Left renal cortex interstitium (tissue), 4 donors: ENCODE measurements around the gene RAET1G. TPM values are rescaled to one million over a fixed set of nuclear protein-coding genes. Genes with fewer than 3 reads are reported as not detected.
"Not testable (repeated sequence)": the region's sequence is repeated elsewhere in the genome, so short reads cannot be mapped to it uniquely, and the experiment has no call there.

Experiments used
- DNase-seq, 4 donors: peaks; one replicate each; pipeline ENCODE4 v3.0.0-alpha.2; 2013; ENCODE audit warnings: low read depth in 4 of 4, low spot score in 2 of 4, missing footprints in 1 of 4
- polyA plus RNA-seq, 4 donors: library from polyadenylated mRNA; unstranded; fragments of 120-200 nt; gene quantifications; one replicate each; pipeline ENCODE4 v1.2.1, GENCODE V29; 2013; ENCODE audit not compliant: insufficient read length in 4 of 4

Gene RAET1G
- polyA plus RNA-seq, 4 donors, result 0.90 to 1.8 (median 1.2) TPM

DNA sequence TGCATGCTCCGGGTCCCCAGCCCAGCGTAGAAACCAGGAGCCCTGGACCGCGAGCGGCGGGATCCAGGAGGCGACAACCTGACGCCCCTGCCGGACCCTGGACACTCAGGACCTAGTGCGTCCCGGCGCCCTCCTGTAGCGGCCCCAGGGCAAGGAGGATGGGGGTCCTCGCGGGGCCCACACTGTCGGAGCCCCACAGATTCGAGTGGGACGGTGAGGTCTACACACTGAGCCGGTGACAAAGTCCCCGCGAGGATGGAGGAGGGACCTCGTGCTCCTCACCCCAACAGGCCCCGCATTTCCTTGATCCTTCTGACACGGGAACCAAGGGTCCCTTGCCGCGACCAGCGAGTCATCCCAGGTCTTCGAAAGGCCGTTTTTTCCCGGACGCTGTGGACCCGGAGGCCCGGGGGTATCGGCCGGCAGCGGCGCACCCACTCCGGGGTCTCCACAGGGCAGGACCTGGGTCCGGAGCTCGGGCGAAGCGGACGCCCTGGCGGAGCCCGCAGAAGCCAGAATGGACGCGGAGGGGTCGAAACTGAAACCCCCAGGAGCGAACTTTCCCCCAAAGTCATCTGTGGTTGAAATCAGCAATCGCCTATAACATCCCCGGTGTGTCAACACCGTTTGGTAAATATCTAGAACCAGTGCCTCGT is 31.5 kb upstream of the RAET1G start:
- not testable (repeated sequence) for DNase-seq

- DNase-seq, result not testable (repeated sequence)
Measured at GRCh38 chr6:149953934-149954327, 31.0 kb upstream of the RAET1G start.

GRCh38 chr6:149953390-149953789 is 30.5 kb upstream of the RAET1G start:
- DNase-seq, result not testable (repeated sequence)

- no peak for DNase-seq
Measured at GRCh38 chr6:149951626-149952025, 28.7 kb upstream of the RAET1G start.

GRCh38 chr6:149951096-149951495 is 28.2 kb upstream of the RAET1G start:
- no peak for DNase-seq

- no peak for DNase-seq
Measured at GRCh38 chr6:149950423-149950822, 27.5 kb upstream of the RAET1G start.

GRCh38 chr6:149948616-149949015 is 25.7 kb upstream of the RAET1G start:
- no peak for DNase-seq

DNA sequence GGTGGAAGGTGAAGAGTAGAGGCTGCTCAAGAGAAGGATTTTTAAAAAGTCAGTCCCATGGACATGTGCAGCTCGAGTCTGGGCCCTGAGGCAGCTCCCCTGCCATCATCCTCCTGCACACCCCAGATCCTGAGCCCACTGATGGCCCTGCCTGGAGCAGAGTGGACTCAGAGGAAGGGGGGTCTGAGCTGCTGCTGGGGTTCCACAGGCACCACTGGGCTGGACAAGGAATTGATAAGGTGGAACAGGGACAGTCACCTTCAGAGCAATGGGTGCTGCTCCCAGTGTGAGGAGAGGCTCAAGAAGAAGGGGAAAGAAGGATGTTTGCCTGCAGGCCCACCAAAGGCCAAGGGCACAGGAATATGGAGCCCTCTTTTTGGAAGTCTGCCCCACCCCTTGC is 25.1 kb upstream of the RAET1G start:
- no peak for DNase-seq

- not testable (repeated sequence) for DNase-seq
Measured at GRCh38 chr6:149947533-149947932, 24.6 kb upstream of the RAET1G start.

DNA sequence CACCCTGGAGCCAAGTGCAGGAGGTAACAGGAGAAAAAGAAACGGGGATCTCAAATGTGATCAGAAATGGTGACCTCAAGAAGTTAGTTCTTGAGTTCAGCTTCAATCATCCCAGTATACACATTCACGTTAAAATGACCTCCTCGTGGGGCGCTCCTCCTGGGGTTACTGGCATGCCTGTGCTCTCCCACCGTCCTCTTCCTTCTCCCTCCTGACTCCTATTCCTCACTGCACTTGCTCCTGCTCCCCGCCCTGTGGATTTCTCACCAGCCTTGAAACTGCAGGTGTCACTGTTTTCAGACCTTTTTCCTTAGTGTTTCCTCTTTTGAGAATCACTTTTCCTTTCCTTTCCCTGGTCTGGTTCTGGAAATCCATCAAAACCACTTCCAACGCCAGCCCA is 23.7 kb upstream of the RAET1G start:
- not testable (repeated sequence) for DNase-seq

- not testable (repeated sequence) for DNase-seq
Measured at GRCh38 chr6:149945276-149945675, 22.4 kb upstream of the RAET1G start.

DNA sequence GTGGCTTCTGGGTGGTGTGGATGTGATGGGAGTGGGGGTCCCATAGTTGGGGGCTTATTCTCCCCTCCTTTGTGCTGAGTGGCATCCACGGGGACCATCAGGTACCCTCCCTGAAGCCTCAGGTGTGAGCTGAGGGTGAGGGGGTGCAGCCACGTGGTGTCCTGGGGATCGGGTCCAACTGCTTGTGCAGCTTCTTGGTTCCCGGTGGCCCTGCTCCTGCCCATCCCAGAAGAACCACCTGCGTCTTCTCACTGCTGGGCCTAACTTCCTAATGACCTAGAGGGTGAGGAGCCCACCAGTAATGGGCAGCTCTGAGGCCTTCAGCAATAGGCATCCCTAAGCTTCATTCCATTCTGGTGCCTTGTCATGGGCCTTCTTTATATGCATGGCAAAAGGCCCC is 20.4 kb upstream of the RAET1G start:
- DNase-seq, result not testable (repeated sequence)

DNA sequence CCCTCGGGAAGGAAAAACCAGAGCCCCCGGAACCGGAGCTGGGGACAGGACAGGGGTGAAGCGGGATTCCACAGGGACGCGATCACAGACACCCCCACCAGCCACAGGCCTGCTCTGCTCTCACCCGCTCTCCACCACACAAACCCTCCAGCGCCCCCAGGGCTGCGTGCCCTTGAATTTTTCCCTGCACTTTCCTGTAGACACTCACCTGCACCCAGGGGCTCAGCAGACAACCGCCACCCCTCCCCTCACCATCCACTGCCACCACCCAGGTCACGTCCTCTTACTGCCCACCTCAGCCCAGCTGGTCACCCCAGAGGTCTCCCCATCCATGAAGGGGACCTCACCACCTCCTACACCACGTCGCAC is 19.5 kb upstream of the RAET1G start:
- DNase-seq, result no peak

- peak in 2 of 4 donors; percentile 69 to 71 for DNase-seq
Measured at GRCh38 chr6:149941583-149942460, 18.9 kb upstream of the RAET1G start, which contains the start of gene ULBP2. ULBP2 (plus strand) TSS chr6:149942014; CDS start chr6:149942073, 59 bp downstream.

DNA sequence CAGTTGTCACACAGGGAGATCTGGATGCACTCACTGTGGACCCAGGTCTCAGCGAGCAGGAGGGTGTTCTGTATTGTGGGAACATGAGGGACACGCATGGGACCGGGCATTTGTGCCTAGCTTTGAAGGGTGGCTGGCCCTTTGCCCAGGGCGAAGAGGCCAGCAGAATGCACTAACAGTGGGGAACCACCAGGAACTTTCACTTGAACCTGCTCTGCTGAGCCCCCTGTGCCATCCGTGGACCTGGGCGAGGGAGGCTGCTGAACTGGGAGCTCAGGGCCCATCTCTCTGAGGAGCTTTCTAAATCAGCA is 17.7 kb upstream of the RAET1G start:
- DNase-seq, result no peak

- DNase-seq, result no peak
Measured at GRCh38 chr6:149939909-149940671, 17.2 kb upstream of the RAET1G start.

DNA sequence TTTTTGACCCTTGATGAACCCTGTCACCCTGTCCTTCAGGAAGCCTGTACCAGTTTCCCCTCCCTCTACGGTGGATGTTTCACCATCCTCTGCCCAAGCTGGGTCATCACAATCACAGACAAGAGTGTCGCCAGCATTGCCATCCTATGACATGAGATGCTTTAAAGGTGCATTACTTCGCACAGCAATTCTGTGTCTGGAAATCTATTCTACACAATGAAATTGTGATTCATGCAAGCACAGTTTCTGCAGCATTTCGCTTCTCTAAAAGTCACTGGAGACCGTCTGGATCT is 16.4 kb upstream of the RAET1G start:
- no peak for DNase-seq

GRCh38 chr6:149938571-149939355 is 15.8 kb upstream of the RAET1G start:
- no peak for DNase-seq

- DNase-seq, result not testable (repeated sequence)
Measured at GRCh38 chr6:149938013-149938570, 15.2 kb upstream of the RAET1G start.

DNA sequence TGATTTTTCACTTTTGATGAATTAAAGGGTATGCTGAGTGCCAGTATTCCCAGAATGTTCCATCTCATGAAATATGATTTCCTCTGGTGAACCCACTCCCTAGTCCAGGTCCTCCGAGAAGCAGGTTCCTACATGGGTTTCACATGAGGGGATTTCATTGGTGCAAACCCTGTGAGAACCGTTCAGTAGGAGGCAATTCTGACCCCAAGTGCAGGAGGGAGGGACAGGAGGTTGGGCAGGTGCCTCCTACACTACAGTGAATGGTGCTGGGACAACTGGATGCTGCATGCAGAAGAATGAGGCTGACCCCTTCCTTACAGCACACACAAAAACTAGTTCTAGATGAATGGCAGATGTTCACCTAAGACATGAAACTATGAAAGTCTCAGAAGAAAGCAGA is 13.8 kb upstream of the RAET1G start:
- DNase-seq, result no peak
